OCI-LY3 (cell line): ENCODE measurements around the gene KRTAP5-6.

ENCODE experiments used
- H2AFZ ChIP-seq: fragments of 200-600, 300-600 bp; shearing (Covaris generic); 2 replicates; pipeline ENCODE4 v1.6.0; 2014; ENCODE audit warnings: antibody characterized with exemption, low read depth, low read length
- H3K27ac ChIP-seq: fragments of 200-600, 300-600 bp; sonication (generic); 2 replicates; pipeline ENCODE4 v1.5.1; 2014; ENCODE audit warnings: mild to moderate bottlenecking, low read length, moderate library complexity, mixed read lengths
- H3K27me3 ChIP-seq: fragments of 200-600, 300-600 bp; sonication (generic); 2 replicates; pipeline ENCODE4 v1.6.1; 2014; ENCODE audit warnings: low read depth, low read length, mixed read lengths
- H3K36me3 ChIP-seq: fragments of 200-600, 300-600 bp; sonication (generic); replicated peaks from 2 replicates; pipeline ENCODE3; 2014; ENCODE audit warnings: low read depth, low read length, mixed read lengths
- H3K4me1 ChIP-seq: fragments of 300-600, 200-600 bp; sonication (generic); 2 replicates; pipeline ENCODE4 v1.6.1; 2014; ENCODE audit warnings: low read length, mixed read lengths
- H3K4me2 ChIP-seq: fragments of 200-600, 300-600 bp; sonication (generic); 2 replicates; pipeline ENCODE4 v1.6.1; 2014; ENCODE audit warnings: low read length, mixed read lengths
- H3K4me3 ChIP-seq: fragments of 300-600, 200-600 bp; sonication (generic); 2 replicates; pipeline ENCODE4 v1.5.1; 2014; ENCODE audit warnings: antibody characterized with exemption, mild to moderate bottlenecking, low read length, moderate library complexity
- H3K79me2 ChIP-seq: fragments of 300-600, 200-600 bp; shearing (Covaris generic); 2 replicates; pipeline ENCODE4 v1.6.1; 2014; ENCODE audit warnings: mild to moderate bottlenecking, low read length, mixed read lengths
- H3K9ac ChIP-seq: fragments of 300-600, 200-600 bp; shearing (Covaris generic); 2 replicates; pipeline ENCODE4 v1.6.0; 2014; ENCODE audit warnings: mild to moderate bottlenecking, low read length, moderate library complexity
- H3K9me3 ChIP-seq: fragments of 200-600, 300-600 bp; shearing (Covaris generic); 2 replicates; pipeline ENCODE4 v1.6.1; 2014; ENCODE audit warnings: low read length, mixed read lengths; ENCODE audit not compliant: insufficient read depth
- H4K20me1 ChIP-seq: fragments of 200-600, 300-600 bp; sonication (generic); 2 replicates; pipeline ENCODE4 v1.6.1; 2016; ENCODE audit warnings: low read length, mixed read lengths; ENCODE audit not compliant: insufficient read depth
- CTCF ChIP-seq: fragments of 200-600, 300-600 bp; sonication (generic); IDR thresholded peaks from 2 replicates; pipeline ENCODE4 v1.5.1; 2014; ENCODE audit warnings: antibody characterized with exemption, low read length, low read depth
- EZH2phosphoT487 ChIP-seq: fragments of 200-600 bp; shearing (Covaris generic); IDR thresholded peaks from 2 replicates; pipeline ENCODE4 v1.6.1; 2018; ENCODE audit warnings: antibody characterized with exemption, mixed run types, low read depth

Gene KRTAP5-6

GRCh38 chr11:1718326-1718725 lies 21.3 kb downstream of the KRTAP5-6 start:
- TF ChIP-seq EZH2phosphoT487 (no peak), CTCF (no peak)
- Histone ChIP-seq H2AFZ (no peak overlapping the region), H3K79me2 (no peaks in the 10 kb centered on the region), H3K27me3 (peaks cover 12% of the 10 kb centered on the region; the same call in 1 of the 2 replicates), H3K9ac (no peak overlapping the region), H3K4me2 (no peak overlapping the region), H4K20me1 (no peaks in the 10 kb centered on the region), H3K4me1 (no peaks in the 10 kb centered on the region), H3K27ac (no peak overlapping the region), H3K36me3 (no peaks in the 10 kb centered on the region), H3K4me3 (no peak overlapping the region), H3K9me3 (no peaks in the 10 kb centered on the region)

GRCh38 chr11:1719781-1720180 lies 22.8 kb downstream of the KRTAP5-6 start:
- TF ChIP-seq CTCF, result no peak
- no peak for TF ChIP-seq EZH2phosphoT487
- Histone ChIP-seq H3K4me3 (no peak overlapping the region), H3K27ac (no peak overlapping the region), H3K4me2 (no peak overlapping the region), H3K36me3 (no peaks in the 10 kb centered on the region), H3K9me3 (no peaks in the 10 kb centered on the region), H3K27me3 (peaks cover 7% of the 10 kb centered on the region; the same call in 1 of the 2 replicates), H3K4me1 (no peaks in the 10 kb centered on the region), H3K9ac (no peak overlapping the region), H4K20me1 (no peaks in the 10 kb centered on the region), H2AFZ (no peak overlapping the region), H3K79me2 (no peaks in the 10 kb centered on the region)

- Histone ChIP-seq H3K27me3 (peaks cover 9% of the 10 kb centered on the region), H3K9ac (no peak overlapping the region), H3K4me3 (no peak overlapping the region), H3K36me3 (no peaks in the 10 kb centered on the region), H3K79me2 (no peaks in the 10 kb centered on the region), H3K4me2 (no peak overlapping the region), H3K9me3 (no peaks in the 10 kb centered on the region), H3K27ac (no peak overlapping the region), H4K20me1 (no peaks in the 10 kb centered on the region), H2AFZ (no peak overlapping the region), H3K4me1 (no peaks in the 10 kb centered on the region)
- TF ChIP-seq CTCF (no peak), EZH2phosphoT487 (no peak)
Observed at GRCh38 chr11:1727096-1727690, 30.2 kb downstream of the KRTAP5-6 start.

GRCh38 chr11:1727861-1728260 lies 30.9 kb downstream of the KRTAP5-6 start:
- H3K4me1 ChIP-seq, result no peaks in the 10 kb centered on the region
- no peak overlapping the region for H3K9ac ChIP-seq
- no peaks in the 10 kb centered on the region for H4K20me1 ChIP-seq
- H3K4me3 ChIP-seq, result no peak overlapping the region
- no peak overlapping the region for H3K27ac ChIP-seq
- no peak overlapping the region for H2AFZ ChIP-seq
- TF ChIP-seq EZH2phosphoT487, result no peak
- TF ChIP-seq CTCF, result no peak
- no peaks in the 10 kb centered on the region for H3K79me2 ChIP-seq
- no peaks in the 10 kb centered on the region for H3K9me3 ChIP-seq
- H3K4me2 ChIP-seq, result no peak overlapping the region
- no peaks in the 10 kb centered on the region for H3K36me3 ChIP-seq
- peaks cover 9% of the 10 kb centered on the region for H3K27me3 ChIP-seq
